GM12878 (cell line): ENCODE results near the gene COL20A1. TPM values are rescaled to one million over a fixed set of nuclear protein-coding genes. Genes with fewer than 3 reads are reported as not detected.

Source experiments
- CBX5 ChIP-seq: sonication (generic); IDR thresholded peaks from 2 replicates; pipeline ENCODE4 v1.6.1; 2016; ENCODE audit warnings: low read depth, moderate library complexity, mild to moderate bottlenecking, inconsistent platforms
- CHD4 ChIP-seq: fragments of 200-600 bp; sonication (generic); IDR thresholded peaks from 2 replicates; pipeline ENCODE4 v1.6.1; 2016; ENCODE audit warnings: mild to moderate bottlenecking
- EED ChIP-seq: sonication (generic); IDR thresholded peaks from 2 replicates; pipeline ENCODE4 v1.6.1; 2016; ENCODE audit warnings: antibody characterized with exemption, low read depth
- MTA2 ChIP-seq: fragments of 450-650 bp; IDR thresholded peaks from 2 replicates; pipeline ENCODE4 v1.6.1; 2016; ENCODE audit warnings: low read depth, mild to moderate bottlenecking, moderate library complexity
- PAX8 ChIP-seq: fragments of 450-650 bp; IDR thresholded peaks from 2 replicates; pipeline ENCODE4 v1.6.1; 2017; ENCODE audit warnings: mild to moderate bottlenecking, moderate library complexity
- POLR2AphosphoS2 ChIP-seq: IDR thresholded peaks from 2 replicates; pipeline ENCODE4 v1.6.1; 2011; ENCODE audit warnings: low read depth, mild to moderate bottlenecking, low read length, improper control_type of control experiment, moderate library complexity
- SPI1 ChIP-seq: IDR thresholded peaks from 2 replicates; pipeline ENCODE4 v1.6.1; 2011; ENCODE audit warnings: low read depth, mild to moderate bottlenecking, low read length, moderate library complexity, borderline replicate concordance; ENCODE audit not compliant: insufficient read depth
- TCF3 ChIP-seq: IDR thresholded peaks from 2 replicates; pipeline ENCODE4 v1.6.1; 2012; ENCODE audit warnings: low read depth, mild to moderate bottlenecking, low read length, borderline replicate concordance; ENCODE audit not compliant: insufficient read depth
- polyA plus RNA-seq, 11 experiments: library from polyadenylated mRNA; depleted of rRNA in 4 of 11; unstranded in 6 of 11; stranded (reverse) in 5 of 11; fragments of >200 nt; fragmentation: Nextera tagmentation in 4 of 11; fragmentation: Illumina TruSeq in 1 of 11; extraction: Ambion mirVana in 4 of 11; extraction: Trizol in 1 of 11; gene quantifications; 1 replicate in 1 of 11; 2 replicates in 10 of 11; pipeline versions ENCODE4 v1.2.1 to v1.2.3, GENCODE V29; 2011 to 2016; ENCODE audit warnings: inconsistent platforms in 2 of 11, missing spikeins in 2 of 11, low read depth in 1 of 11
- total RNA-seq, 4 experiments: library from RNA; depleted of rRNA in 3 of 4; stranded (reverse); fragments of >200 nt in 3 of 4; fragmentation: Illumina TruSeq in 1 of 4; extraction: Trizol in 1 of 4; gene quantifications; 2 replicates each; pipeline versions ENCODE4 v1.2.1 to v1.2.3, GENCODE V29; 2013 to 2021
- TF ChIP-seq, protein P1 (sequence below): fragments of 450-650 bp; IDR thresholded peaks from 2 replicates; pipeline ENCODE4 v1.6.1; 2018; ENCODE audit warnings: borderline replicate concordance, mild to moderate bottlenecking; ENCODE audit not compliant: partially characterized antibody

The COL20A1 gene
- total and polyA plus RNA-seq, 10 of the 15 experiments (the other 5 are each of a cell fraction or from before 2014, with no cell fraction given) = not detected

DNA sequence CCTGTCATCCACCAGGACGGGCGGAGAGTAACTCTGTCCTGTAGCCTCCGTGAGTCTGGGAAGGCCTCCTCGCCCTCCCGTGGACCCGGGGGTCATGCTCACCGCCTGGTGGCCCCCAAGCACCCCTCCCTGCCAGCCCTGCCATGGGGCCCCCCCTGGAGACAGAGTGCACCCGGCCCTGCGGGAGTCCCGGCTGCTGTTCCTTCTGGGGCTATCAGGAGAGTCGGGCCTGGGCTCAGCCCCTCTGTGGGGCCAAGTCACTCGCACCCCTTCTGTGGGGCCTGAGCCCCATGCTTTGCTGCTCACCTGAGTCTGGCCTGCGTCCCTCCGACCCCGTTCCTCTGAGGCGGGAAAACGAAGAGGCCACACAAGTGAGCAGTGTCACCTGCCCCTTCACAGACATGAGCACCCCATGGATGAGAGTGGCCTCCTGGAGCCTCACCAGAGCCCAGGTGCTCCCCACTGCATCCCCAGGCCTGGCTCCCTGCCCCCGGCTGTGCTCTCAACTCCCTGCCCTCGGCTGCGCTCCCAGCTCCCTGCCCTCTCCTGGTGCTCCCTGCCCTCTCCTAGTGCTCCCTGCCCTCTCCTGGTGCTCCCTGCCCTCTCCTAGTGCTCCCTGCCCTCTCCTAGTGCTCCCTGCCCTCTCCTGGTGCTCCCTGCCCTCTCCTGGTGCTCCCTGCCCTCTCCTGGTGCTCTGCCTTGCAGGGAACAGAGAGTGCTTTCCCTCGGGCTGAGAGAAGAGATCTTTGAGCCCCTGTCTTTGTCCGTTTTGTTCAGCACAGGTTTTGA lies 72.8 kb downstream of the COL20A1 start (continued):
- TF ChIP-seq, protein P1, sequence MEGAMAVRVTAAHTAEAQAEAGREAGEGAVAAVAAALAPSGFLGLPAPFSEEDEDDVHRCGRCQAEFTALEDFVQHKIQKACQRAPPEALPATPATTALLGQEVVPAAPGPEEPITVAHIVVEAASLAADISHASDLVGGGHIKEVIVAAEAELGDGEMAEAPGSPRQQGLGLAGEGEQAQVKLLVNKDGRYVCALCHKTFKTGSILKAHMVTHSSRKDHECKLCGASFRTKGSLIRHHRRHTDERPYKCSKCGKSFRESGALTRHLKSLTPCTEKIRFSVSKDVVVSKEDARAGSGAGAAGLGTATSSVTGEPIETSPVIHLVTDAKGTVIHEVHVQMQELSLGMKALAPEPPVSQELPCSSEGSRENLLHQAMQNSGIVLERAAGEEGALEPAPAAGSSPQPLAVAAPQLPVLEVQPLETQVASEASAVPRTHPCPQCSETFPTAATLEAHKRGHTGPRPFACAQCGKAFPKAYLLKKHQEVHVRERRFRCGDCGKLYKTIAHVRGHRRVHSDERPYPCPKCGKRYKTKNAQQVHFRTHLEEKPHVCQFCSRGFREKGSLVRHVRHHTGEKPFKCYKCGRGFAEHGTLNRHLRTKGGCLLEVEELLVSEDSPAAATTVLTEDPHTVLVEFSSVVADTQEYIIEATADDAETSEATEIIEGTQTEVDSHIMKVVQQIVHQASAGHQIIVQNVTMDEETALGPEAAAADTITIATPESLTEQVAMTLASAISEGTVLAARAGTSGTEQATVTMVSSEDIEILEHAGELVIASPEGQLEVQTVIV = no peak
- TF ChIP-seq POLR2AphosphoS2 (no peak), MTA2 (no peak), PAX8 (no peak), SPI1 (no peak), TCF3 (no peak), CBX5 (no peak), EED (no peak), CHD4 (no peak)
- TF ChIP-seq, all 136 proteins: peak for 0
